ENCODE results near the gene SLC35A1.
A peak's percentile ranks its signal among the peaks of the same experiment; 100 is the strongest.
"Not testable (repeated sequence)": the region's sequence is repeated elsewhere in the genome, so short reads cannot be mapped to it uniquely, and the experiment has no call there.

SLC35A1 gene, protein sequence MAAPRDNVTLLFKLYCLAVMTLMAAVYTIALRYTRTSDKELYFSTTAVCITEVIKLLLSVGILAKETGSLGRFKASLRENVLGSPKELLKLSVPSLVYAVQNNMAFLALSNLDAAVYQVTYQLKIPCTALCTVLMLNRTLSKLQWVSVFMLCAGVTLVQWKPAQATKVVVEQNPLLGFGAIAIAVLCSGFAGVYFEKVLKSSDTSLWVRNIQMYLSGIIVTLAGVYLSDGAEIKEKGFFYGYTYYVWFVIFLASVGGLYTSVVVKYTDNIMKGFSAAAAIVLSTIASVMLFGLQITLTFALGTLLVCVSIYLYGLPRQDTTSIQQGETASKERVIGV

DNA sequence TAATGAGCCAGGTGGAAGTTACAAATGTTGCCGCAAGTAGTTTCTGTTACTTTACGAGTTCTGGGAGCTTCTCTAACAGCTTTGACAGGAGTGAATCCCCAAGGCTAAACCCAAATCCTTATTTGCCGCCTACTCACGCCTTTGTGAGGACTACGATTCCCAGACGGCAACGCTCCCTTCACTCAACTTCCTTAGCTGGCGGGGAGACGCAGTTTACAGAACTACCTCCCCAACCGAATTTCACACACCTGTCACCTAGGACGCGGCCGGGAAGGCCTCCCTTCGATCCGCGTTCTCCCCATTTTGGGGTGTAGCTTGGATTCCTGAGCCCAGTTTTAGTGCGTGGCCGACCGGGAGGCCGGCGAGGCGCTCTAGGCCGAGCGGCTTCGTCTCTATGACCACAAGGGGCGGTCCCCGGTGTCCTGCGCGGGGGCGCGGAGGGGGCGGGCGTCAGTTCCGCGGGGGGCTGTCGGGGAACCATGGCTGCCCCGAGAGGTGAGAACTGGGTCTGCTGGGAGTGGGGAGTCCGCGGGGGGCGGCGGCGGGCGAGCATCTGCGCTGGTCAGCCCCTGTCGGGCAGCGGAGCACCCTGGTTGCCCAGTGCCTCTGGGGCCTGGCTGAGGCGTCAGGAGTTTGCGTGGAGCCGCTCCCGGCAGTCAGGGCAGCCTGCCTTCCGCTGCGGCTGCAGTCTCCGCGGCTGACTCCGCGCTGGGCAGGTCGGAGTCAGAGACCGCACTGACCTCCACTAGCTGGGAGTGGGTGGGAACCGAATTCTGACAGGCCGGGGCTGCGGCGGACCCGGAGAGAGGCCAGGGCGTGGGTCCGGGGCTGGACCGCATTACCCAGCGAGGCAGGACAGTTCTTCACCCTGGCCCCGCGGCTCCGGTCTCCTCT lies at the start of gene SLC35A1:
TSS of gene SLC35A1 (plus strand) at position 450 of the 894 bp plus-strand sequence. CDS start at position 480, 30 bp downstream.
- DNase-seq, result peak; percentile 51

DNA sequence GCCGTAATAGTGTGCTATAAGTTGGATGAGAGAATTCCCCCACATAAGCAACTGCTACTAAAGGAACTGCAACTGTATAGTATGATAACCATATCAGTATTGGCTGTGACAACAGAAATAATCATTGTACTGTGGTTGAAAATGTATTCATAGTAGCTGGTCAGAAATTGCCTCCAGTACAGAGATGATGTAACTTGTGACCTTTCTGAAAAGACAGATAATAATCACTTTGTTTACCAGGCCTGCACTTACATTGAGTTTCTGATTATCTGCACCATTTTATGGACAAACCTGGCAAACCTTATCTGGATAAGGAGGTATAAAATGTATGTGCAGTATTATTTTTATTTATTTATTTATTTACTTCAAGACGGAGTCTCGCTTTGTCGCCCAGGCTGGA lies 46.0 kb upstream of the SLC35A1 start:
- no peak for DNase-seq

DNA sequence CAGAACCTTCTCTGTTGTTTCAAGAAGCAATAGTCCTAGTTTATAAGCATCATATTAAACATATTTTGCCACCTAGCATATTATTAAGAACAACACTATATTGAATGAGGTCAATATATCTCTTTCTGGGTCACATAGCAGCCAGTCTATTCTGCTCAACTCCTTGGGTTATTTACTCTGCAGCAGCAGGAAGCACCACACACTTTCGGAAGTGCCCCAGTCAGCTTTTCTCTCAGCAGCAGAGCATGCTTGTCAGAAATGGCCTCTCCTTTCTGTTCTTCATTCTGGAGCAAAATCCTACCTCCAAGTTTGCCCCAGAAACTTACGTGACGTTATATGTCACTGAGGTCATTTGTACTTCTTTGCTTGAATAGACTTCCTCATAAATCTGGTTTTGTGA lies 42.3 kb upstream of the SLC35A1 start:
- no peak for DNase-seq

DNA sequence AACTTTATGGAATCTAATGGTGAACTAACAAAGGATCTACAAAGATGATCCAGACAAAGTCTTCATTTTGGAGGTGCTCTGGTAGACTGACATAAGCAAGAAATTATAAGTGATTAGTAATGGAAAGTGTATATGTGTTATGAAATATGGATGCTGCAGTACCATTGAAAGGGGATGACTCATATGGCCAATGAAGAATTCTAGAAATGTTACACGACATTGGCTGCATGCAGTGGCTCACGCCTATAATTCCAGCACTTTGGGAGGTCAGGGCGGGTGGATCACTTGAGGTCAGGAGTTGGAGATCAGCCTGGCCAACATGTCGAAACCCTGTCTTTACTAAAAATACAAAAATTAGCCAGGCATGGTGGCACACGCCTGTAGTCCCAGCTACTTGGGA lies 41.5 kb upstream of the SLC35A1 start:
- no peak for DNase-seq

DNA sequence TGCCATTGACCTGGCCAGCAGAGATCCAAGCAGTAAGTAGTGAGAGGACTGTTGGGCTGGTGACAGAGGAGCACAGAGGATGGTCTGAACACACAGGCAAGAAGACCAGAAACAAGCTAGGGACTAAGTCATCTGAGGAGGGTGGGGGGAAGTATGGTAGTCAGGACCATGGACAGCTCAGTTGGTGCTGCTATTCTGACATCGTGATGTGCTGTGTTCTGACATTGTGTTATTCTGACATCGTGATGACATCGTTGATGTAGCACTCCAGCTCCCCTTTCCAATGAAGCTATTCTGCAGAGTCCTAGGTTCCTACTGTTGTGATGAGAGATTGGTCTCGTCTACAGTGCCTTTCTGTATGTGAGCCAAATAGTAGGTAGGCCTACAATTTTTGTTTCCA lies 36.3 kb upstream of the SLC35A1 start:
- DNase-seq, result no peak

DNA sequence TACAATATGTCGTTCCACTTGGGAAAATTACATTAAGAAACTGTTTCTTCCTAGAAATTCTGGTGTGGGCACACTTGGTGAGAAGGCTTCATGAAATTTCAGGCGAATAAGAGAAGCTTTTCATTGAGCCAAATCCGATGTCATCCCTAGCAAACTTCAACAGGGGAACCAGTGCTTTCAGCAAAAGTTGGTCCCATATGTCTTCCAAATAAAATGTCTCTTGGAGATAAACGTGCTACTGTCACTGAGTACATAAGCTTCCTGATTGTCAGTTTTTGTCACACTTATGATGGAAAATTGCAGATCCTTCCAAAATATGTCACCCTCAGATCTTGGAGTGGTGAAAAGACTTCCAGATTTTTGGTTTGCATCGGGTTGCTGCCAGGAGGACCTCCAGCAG lies 31.1 kb upstream of the SLC35A1 start:
- DNase-seq, result no peak

DNA sequence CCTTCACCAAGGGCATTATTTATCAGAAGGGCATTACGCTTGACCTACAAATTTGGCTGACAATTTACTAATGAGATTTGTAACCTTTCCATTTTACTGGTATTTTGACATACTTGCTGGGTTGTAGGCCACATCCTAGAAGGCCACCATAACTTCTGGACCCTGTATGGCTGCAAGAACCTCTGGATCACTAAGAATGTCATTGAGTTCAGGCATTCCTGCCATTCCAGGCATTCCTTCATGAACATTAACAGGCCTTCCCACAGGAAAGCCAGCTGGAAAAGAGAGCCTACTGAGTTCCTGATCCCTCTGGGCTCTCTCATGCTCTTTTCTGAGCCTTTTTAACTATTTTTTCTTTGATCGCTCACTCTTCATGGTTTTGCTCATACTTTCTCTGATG lies 28.4 kb upstream of the SLC35A1 start:
- DNase-seq, result no peak

DNA sequence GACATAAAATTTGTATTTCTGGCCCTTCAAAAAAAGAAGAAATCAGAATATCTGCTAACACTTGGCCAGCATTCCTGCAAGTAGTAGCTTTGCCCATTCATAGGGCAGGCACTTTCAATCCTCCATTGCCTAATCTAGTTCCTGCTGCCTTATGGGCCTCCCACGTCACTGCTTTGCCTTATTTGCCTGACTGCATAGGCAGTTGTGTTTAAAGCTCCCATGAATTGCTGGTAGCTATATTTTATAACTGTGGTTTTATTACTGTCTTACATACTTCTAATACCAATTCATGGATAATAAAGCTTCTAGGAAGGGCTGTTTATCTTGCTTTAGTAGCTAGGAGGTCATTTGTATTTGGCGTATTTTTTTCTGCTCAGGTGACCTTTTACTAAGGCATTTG lies 7.7 kb upstream of the SLC35A1 start:
- DNase-seq, result no peak

DNA sequence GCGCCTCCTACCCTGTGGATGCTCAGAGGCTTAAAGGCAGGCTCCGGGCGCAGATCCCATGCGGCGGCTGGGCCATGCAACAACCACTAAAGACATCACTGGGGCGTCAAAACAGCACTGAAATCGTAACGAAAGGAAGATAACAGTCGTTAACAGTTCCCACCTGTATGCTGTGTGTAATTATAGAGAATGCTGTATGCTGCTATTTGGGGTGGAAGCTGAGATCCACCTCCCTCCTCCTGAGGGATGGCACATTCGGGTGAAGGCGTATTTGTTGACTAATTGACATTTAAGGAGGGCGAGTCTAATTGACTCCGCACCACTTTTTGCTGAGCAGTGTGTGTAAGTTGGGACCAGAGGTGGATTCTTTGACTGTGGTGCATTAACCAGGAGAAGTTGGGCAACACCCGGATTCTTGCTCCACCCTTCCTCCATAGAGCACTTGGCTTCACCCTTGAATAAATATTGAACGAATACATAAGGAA lies 687 bp downstream of the SLC35A1 start:
- DNase-seq, result no peak

DNA sequence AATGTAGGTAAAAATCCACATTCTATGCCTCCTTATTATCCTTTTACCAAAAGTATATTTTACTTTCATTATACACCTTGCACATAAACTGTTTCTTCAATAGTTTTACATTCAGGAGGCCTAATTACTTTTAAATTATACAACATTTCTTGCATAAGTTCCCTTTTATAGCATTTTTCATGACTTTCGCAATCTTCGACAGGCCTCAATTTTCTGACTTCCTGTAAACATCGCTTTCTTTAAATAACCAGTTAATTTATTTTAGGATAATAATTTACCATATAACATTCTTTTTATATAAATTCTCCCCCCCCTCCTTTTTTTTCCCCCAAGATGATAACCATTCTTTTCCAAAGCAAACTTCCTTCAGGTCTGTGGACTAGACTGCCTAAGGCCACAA lies 9.2 kb downstream of the SLC35A1 start:
- no peak for DNase-seq

DNA sequence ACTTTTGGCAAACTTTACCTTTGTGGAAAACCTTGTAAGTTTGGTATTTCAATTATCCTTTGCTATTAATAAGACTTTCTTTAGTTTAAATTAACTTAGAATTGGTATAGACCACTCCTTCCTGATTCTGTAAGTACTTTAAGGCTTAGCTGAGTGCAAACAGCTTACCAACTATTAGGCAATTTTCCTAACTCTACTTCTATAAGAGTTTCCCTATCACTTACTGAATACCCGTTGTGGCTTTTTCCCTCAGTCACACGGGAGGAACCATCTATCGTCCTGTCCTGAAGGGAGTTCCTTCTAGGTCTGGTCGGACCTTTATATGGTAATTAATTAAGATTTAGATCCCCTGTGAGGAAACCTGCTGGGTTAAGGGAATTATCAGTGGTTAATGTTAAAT lies 9.6 kb downstream of the SLC35A1 start:
- no peak for DNase-seq

DNA sequence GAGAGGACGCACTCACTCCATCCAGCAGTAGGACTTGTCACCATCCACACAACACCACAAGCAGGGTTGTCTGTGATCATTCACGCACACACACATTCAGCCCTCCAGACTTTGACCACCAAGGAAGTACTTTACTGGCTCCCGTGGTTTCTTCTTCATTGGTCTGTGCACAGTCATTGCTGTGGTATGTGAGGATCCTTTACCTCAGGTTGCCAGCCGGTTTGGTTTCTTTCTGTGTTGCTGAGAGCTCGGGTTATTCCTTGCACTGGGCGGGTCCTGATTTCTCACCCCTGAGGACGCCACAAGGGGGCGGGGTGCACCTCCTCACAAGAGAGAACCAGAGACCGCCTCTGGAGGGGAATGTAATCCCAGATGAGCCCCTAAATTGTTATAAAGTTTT lies 11.2 kb downstream of the SLC35A1 start:
- DNase-seq, result no peak

DNA sequence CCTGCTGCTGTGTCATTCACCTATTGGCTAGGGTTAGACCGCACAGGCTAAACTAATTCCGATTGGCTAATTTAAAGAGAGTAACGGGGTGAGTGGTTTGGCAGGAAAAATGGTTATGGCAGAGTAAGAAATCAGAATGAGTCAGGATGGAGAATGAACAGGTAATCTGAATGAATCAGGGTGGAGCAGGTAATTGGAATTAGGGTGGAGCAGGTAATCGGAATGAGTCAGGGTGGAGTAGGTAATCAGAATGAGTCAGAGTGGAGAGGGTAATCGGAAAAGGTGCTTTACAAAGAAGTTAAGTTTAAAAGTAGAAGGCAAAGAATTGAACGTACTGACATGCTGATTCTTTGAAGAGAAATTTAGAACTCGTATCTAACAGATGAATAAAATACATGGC lies 11.7 kb downstream of the SLC35A1 start:
- no peak for DNase-seq

DNA sequence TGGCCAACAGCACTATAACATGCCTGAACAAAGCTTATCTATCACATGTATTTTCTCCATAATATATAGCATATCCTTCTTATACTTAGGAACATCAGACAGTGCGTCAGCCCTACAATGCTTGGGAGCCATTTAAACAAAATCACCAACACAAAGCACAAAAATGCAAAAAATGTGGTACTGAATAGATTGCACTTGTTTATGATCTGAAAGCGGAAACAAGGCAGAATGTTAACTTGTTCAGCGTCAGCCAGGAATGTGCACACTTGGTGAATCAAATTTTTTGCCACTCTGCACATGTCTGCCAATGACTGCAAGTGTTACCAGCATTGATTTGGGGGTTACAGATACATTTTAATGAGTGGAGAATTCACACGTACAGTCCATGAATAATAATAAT lies 14.8 kb downstream of the SLC35A1 start:
- DNase-seq, result no peak

DNA sequence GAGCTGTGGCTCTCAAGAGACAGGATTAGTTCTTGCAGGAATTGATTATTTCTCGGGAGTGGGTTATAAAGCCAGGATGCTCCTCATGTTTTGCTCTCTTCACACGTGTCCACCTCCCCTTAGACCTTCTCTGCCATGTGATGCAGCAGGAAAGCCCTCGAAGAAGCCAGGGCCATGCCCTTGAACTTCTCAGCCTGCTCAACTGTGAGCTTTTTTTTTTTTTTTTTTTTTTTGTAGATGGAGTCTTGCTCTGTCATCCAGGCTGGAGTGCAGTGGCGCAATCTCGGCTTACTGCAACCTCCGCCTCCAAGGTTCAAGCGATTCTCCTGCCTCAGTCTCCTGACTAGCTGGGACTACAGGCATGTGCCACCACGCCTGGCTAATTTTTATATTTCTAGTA lies 16.6 kb downstream of the SLC35A1 start:
- DNase-seq, result not testable (repeated sequence)

DNA sequence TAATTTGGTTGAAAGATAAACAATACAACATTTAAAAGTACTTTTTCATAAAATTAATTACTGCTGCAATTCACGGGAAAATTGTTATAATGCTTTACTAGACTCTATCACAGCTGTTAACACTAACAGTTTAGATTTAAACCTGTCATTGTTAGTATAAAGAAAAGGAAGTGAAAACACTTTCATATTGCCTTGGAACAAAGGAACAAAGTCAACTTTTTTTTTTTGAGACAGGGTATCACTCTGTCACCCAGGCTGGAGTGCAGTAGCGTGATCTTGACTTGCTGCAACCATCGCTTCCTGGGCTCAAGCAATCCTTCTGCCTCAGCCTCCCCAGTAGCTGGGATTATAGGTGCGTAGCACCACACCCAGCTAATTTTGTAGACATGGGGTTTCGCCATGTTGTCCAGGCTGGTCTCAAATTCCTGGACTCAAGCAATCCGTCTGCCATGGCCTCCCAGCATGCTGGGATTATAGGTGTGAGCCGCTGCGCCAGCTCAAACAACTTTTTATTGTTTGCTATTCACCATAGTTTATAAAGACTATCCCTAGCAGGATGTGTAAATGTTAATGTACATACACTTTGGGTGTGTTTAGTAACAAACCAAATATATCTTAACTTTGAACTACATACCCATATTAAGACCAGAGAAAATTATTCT lies 22.1 kb downstream of the SLC35A1 start:
- DNase-seq, result no peak

DNA sequence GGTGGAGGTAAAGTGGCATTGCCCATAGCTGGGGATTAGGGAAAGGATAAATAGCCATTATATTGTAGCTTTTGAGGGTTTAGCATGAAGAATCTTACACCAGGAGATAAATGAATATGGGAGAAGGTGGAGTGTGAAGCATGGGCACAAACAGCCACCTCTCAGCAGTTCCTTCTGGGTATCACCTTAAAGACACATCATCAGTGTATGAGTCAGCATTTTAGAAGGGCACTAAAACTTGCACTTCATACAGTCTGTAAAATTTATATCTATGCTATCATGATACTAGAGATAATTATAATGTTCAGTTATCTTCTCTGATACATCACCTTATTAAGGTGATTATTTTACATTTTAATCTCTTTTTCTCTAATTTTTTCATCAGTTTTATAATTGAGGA lies 25.3 kb downstream of the SLC35A1 start:
- DNase-seq, result no peak

DNA sequence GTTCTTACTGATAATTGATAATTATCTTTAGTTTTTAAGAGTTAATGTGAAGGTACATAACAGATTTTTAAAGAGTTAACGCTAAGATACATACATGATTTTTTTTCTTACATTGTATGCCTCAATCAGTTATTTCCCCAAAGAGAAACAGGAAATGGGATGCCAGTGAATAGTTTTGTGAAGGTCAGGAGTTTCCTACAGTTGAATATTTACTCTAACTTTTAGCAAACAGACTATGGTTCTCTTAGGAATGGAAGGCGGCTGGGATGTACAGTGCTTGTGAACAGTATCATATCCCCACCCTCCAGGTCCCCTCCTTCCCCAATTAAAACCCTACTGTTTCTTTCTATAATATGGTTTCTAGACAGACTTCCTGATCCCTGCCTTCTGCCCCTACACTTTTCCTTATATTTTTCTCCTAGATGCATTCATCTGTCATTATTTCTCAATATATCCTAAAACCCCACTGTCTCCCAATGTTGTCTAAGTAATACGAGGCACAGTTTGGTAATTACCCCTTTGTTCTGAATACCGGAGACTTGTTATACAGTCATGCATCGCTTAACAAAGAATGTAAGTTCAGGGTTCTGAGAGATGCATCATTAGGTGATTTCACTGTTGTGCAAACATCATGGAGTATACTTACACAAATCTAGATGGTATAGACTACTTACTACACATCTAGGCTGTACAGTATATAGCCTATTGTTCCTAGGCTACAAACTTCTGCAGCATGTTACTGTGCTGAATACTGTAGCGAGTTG lies 29.2 kb downstream of the SLC35A1 start:
- no peak for DNase-seq

DNA sequence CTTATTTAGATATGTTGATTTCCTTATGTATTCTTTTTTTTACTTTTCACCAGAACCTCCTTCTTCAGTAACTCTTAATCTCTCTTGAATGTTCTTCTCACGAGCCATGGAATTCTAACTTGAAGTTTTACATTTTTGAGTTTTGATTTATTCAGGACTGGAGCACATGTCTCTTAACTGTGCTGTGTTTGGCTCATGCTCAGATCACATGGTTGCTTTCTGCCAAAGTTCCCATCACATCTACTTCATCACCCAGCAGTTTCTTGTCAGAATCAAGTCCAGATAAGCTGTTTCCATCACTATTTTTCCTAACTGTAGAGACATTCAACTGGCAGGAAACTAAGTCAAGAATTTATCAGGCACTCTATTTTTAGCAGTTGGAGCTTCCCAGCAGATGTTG lies 31.7 kb downstream of the SLC35A1 start:
- DNase-seq, result no peak

DNA sequence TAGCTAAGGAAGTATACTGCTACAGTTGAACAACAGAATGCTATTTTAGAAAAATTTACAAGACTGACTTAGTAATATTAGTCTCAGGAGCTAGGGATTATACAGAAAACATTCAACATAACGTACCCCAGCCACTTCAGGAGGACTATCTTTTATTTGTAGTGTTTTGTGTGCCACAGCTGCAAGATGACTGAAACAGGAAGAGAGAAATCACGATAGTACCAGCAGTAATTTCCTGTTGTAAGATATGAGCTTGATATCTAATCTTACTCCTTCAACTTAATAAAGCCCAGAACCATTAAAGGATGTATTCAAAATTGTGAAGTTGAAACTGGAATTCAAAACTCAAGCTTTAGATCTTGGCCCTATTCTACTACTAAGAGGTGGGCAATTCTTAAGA lies 42.1 kb downstream of the SLC35A1 start:
- DNase-seq, result no peak

DNA sequence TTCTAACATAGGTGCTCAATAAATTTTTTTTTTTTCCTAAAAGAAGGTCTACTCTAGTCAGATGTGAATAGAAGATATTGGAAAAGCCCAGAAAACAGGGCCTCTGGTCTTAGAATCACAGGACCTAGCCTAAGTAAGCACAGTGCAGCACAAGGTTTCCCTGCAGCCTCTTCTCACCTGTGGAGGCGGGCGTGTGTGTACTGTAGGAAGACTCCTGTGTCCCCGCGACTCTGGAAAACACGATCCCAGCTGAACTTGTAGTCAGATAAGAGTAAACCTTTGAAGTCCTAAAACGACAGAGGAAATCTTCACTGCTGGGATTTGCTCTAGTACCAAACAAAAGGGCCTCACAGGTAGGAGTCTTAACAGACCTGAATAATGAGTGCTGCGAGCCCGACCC lies 45.7 kb downstream of the SLC35A1 start:
- DNase-seq, result no peak

DNA sequence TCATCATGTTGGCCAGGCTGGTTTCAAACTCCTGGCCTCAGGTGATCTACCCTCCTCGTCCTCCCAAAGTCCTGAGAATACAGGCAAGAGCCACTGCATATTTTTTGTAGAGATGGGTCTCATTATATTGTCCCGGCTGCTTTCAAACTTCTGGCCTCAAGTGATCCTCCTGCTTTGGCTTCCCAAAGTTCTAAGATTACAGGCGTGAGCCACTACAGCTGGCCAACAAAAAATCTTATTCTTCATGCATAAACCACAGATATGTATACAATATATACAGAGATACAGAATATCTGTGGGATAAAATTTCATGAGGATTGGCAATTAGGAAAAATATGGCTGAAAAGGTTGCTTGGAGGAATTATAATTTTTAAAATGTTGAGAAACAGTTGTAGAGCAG lies 49.9 kb downstream of the SLC35A1 start:
- DNase-seq, result no peak

DNA sequence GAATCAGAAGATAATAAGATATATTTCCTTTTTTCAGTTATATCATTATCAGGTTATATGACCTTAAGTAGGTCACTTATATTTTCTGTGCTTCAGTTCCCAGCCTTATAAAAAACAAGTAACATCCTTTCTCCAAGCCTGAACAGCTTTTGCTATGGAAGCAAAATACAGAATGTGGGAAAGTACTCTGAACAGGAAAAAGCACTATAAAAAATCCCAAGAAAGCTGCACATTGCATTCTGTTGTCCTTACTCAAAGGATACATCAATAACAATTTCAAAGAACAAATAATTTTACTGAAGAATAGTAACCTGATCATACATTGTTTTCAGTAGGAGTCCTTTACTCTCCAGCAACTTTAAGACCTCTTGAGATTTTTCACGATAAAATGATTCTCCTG lies 56.4 kb downstream of the SLC35A1 start:
- no peak for DNase-seq

Measured in NCI-H2081 treated with DMSO at 0.1 percent for 48 hours (cell line).